C4-2B (cell line): ENCODE measurements around the gene EPHA10.

ENCODE experiments used
- ZFX ChIP-seq: fragments of 450-650 bp; IDR thresholded peaks from 2 replicates; pipeline ENCODE4 v1.6.1; 2017
- TF ChIP-seq, protein P1 (sequence below): fragments of 450-650 bp; conservative IDR thresholded peaks from 2 replicates; pipeline ENCODE4 v1.5.1; 2017; ENCODE audit warnings: mild to moderate bottlenecking

DNA sequence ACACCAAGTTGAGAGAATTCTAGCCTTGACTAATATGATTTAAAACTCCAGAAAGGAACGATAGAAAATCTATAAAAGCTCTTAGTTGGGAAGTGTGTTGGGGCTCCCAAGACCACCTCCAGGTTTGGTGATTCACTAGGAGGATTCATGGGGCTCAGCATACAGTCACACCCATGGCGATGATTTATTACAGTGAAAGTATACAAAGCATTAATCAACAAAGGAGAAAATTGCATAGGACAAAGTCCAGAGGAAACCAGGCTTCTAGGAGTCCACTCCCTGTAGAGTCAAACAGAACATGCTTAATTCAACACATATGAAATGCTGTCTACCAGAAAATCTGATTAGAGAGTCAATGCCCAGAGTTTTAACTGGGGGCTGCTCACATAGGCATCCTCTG lies 67.8 kb downstream of the EPHA10 start:
- TF ChIP-seq, protein P1, sequence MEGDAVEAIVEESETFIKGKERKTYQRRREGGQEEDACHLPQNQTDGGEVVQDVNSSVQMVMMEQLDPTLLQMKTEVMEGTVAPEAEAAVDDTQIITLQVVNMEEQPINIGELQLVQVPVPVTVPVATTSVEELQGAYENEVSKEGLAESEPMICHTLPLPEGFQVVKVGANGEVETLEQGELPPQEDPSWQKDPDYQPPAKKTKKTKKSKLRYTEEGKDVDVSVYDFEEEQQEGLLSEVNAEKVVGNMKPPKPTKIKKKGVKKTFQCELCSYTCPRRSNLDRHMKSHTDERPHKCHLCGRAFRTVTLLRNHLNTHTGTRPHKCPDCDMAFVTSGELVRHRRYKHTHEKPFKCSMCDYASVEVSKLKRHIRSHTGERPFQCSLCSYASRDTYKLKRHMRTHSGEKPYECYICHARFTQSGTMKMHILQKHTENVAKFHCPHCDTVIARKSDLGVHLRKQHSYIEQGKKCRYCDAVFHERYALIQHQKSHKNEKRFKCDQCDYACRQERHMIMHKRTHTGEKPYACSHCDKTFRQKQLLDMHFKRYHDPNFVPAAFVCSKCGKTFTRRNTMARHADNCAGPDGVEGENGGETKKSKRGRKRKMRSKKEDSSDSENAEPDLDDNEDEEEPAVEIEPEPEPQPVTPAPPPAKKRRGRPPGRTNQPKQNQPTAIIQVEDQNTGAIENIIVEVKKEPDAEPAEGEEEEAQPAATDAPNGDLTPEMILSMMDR: no peak
- no peak for TF ChIP-seq ZFX
